ENCODE measurements around the gene TMEM120A. TPM values are rescaled to one million over a fixed set of nuclear protein-coding genes. Genes with fewer than 3 reads are reported as not detected.

Gene TMEM120A
- total RNA-seq, 1 experiment from 2014 or later: 15.7 TPM

GRCh38 chr7:75981203-75981452, 13.3 kb downstream of the TMEM120A start:
- no peak for DNase-seq (ENCODE audit: low read depth)

DNA sequence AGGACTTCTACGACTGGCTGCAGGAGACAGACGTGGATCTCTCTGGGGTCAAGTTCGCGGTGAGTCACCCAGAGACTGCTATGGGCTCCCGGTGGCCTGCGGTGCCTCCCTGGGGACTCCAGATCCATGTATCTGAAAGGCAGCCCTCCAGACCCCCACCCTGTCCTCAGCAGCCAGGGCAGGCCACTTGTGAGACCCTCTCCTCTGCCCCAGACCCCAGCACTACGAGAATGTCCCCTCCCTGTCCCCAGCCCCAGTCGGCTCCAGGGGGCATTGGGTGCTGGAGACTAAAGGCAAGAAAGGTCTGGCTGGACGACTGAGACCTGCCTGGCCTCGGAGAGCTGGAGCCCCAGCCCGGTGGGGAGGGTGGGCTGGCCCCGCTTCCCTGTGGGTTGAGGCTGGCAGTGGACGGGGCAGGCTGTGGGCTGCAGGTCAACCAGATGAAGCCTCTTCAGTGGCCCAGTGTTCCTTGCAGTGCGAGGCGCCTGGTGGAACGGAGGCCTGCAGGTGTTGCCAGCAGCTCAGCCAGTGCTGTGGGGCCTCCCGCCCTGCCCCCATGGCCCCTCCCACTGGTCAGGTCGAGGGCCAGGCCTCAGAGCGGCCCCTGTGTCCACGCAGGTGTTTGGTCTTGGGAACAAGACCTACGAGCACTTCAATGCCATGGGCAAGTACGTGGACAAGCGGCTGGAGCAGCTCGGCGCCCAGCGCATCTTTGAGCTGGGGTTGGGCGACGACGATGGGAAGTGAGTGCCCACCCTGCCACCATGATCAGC, 13.8 kb downstream of the TMEM120A start:
- no peak for DNase-seq (ENCODE audit: low read depth)

DNA sequence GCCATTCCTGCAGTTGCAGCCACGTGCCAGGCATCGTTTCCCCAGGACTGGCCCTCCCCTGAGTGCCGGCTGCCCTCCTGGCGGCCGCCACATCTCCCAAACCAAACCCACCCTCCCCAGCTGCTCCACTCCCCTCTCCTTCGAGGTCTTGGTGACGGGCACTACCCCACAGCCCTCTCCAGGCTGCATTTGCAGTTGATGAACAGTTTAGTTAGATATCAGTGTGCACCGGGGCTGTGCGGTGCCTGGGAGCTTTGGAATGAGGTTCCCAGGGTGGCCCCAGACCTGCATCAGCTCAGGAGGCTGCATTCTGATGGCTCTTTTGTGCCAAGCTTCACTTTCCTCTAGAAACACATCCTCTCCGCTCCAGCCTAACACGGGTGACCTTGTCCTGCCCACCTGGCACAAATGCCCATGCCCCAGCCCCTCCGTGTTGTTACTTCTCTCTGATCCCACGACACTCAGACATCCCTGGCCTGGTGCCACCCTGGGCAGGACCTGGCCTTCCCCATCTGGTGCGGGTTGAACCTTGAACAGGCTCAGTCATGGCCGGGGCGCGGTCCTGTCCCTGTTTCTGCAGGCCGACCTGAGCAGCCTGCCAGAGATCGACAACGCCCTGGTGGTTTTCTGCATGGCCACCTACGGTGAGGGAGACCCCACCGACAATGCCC, 14.5 kb downstream of the TMEM120A start:
- no peak for DNase-seq (ENCODE audit: low read depth)

- DNase-seq (ENCODE audit: low read depth): no peak
These were observed 16.7 kb downstream of the TMEM120A start for GRCh38 chr7:75977743-75978142.

- no peak for DNase-seq (ENCODE audit: low read depth)
These were observed 22.2 kb downstream of the TMEM120A start for GRCh38 chr7:75971961-75972763.

DNA sequence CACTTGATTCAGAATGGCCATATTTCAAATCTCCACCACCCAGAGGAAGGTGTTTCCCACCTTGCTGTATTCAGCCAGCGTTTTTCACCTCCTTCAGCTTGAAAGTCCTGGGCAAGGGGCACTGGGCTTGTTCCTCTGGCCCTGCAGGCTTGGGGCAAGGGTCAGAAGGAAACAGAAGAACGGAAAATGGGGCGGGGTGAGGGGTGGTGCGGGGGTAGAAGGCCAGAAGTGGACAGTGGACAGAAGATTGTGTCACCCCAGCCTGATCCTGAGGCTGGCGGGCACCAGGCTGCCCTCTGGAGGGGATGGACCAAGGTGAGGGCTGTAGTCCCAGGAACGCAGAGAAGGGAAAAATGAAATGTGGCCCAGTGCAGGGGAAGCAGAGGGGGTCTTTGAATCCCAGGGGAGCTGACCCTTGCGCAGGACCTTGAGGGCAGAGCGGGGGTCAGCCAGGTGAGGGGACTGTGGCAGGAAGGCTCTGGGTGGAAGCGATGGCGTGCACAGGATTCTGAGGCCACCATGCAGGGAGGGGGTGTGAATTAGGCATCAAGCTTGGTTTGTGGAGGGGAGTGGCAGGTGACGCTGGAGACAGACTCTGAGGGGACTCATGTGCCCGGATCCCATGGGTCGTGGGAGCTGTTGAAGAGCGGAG, 23.0 kb downstream of the TMEM120A start:
- DNase-seq (ENCODE audit: low read depth): no peak

DNA sequence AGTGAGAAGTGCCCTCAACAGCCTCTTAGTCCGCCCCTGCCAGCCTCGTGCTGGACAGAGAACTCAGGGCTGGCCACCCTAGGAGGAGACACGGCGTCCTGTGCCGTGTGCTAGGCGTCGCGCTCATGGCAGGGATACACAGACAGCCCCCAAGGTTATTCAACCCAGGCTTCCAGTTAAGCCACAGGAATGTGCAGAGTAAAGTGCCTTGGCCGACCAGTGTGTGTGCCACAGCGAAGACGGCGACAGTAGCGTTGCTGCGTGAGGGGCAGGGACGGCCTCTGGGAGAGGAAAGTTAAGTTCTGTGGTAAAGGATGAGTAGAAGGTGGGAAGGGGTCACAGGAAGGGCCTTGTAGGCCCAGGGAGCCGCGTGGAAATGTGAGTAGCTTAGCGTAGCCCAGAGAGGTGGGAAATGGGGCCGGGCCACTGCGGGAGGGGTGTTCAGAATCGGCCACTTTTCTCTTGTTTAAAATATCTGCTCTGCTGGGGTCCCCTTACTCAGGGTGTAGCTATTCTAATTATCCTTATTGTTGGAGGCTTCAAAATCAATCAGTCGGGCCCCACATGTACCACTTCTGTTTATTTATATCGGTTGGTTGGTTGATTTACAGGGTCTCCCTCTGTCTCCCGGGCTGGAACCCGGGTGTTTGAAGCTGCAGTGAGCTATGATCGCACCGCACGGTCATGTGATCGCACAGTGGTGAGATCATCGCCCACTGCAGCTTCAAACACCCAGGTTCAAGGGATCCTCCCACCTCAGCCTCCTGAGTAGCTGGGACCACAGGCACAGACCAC, 24.5 kb downstream of the TMEM120A start:
- no peak for DNase-seq (ENCODE audit: low read depth)

GRCh38 chr7:75969182-75969581, 25.2 kb downstream of the TMEM120A start:
- no peak for DNase-seq (ENCODE audit: low read depth)

GRCh38 chr7:75968561-75969001, 25.8 kb downstream of the TMEM120A start:
- no peak for DNase-seq (ENCODE audit: low read depth)

GRCh38 chr7:75968012-75968411, 26.4 kb downstream of the TMEM120A start:
- no peak for DNase-seq (ENCODE audit: low read depth)

DNA sequence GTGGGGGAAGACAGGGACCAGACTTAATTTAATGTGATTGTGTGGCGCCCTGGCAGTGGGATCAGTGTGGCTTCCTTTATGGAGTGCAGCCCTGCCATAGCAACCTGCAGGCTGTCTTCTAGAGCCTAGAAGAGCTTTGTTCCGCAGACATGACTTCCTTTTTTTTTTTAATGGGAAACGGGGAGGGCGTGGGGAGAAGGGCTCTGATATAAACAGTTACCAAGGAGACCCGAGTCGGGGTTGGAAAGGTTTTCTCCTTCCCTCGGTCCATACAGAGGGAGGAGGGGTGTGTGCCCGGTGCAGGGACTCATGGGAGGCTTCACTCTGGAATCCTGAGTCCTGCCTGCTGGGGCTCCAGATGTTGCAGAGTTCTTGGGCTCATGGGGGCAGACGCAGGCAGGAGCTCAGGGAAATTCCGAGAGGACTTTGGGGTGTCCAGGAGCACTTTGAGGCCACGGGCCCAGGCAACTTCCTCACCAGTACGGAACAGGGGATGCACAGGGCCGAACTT, 26.9 kb downstream of the TMEM120A start:
- no peak for DNase-seq (ENCODE audit: low read depth)

GRCh38 chr7:75967055-75967454, 27.3 kb downstream of the TMEM120A start:
- DNase-seq (ENCODE audit: low read depth): no peak

DNA sequence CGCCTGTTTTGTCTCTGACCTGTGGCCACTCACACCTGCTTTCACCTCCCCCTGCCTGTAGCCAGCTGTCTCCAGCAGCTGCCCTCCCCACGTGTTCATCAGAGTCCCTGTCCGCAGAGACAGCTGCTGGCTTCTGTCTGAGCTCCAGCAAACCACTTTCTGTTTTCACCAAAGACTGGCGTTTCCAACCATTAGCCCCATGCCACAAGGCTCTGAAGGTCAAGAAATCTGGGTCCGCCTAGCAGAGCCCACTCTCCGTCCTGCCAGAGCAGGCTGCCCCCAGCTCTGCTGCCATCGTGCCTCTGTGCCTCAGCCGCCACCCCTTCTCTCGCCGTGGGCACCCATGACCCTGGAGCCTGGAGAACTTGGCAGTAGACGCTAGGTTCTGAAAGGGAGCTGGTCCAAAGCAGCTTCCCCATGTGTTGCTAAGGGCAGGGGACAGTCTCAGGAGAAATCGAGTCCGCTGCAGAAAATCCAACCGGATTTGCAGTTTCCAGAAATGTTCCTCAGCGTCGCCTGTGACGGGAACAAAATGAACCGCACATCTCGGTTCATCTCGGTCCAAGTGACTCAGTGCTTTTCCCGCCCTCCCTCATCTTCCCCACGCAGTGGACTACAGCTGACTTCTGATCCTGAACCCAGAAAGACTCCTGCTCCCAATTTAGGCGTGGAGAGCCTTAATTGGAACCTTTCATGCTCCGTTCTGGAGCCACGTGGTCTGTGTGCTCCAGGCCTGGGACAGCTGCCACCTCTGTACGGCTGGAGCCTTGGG, 28.0 kb downstream of the TMEM120A start:
- DNase-seq (ENCODE audit: low read depth): no peak

DNA sequence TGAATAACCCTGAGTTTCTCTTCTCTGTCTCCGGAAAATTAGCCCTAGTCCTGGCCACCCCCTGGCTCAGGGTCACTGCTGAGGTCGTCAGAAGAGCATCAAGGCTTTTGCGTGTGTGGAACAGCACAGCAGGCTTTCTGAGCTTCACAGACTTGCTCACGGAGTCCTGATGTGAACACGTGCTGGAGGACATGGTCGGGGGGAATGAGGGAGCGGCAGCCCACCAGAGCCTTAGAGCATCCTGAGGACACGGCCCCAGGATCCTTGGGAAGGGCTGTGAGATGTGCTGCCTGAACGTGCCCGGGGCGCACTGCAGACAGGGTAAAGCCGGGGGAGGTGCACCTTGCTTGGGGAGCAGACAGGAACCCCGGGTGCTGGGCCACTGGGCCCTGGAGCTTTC, 28.8 kb downstream of the TMEM120A start:
- no peak for DNase-seq (ENCODE audit: low read depth)

- no peak for DNase-seq (ENCODE audit: low read depth)
These were observed 30.9 kb downstream of the TMEM120A start for GRCh38 chr7:75963381-75963995.

GRCh38 chr7:75962607-75963380, 31.6 kb downstream of the TMEM120A start:
- no peak for DNase-seq (ENCODE audit: low read depth)

- no peak for DNase-seq (ENCODE audit: low read depth)
These were observed 33.2 kb downstream of the TMEM120A start for GRCh38 chr7:75961218-75961617.

- no peak for DNase-seq (ENCODE audit: low read depth)
These were observed 34.0 kb downstream of the TMEM120A start for GRCh38 chr7:75960372-75960771.
